ENCODE measurements around the gene GOLGA7B. TPM values are rescaled to one million over a fixed set of nuclear protein-coding genes. Genes with fewer than 3 reads are reported as not detected.

Gene GOLGA7B
- total and polyA plus RNA-seq, 9 of the 15 experiments (the other 6 are each of a cell fraction or from before 2014, with no cell fraction given): 0.03 to 0.07 (median 0.04) TPM; not detected in 3

- TF ChIP-seq, protein P1, sequence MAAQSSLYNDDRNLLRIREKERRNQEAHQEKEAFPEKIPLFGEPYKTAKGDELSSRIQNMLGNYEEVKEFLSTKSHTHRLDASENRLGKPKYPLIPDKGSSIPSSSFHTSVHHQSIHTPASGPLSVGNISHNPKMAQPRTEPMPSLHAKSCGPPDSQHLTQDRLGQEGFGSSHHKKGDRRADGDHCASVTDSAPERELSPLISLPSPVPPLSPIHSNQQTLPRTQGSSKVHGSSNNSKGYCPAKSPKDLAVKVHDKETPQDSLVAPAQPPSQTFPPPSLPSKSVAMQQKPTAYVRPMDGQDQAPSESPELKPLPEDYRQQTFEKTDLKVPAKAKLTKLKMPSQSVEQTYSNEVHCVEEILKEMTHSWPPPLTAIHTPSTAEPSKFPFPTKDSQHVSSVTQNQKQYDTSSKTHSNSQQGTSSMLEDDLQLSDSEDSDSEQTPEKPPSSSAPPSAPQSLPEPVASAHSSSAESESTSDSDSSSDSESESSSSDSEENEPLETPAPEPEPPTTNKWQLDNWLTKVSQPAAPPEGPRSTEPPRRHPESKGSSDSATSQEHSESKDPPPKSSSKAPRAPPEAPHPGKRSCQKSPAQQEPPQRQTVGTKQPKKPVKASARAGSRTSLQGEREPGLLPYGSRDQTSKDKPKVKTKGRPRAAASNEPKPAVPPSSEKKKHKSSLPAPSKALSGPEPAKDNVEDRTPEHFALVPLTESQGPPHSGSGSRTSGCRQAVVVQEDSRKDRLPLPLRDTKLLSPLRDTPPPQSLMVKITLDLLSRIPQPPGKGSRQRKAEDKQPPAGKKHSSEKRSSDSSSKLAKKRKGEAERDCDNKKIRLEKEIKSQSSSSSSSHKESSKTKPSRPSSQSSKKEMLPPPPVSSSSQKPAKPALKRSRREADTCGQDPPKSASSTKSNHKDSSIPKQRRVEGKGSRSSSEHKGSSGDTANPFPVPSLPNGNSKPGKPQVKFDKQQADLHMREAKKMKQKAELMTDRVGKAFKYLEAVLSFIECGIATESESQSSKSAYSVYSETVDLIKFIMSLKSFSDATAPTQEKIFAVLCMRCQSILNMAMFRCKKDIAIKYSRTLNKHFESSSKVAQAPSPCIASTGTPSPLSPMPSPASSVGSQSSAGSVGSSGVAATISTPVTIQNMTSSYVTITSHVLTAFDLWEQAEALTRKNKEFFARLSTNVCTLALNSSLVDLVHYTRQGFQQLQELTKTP (IDR thresholded peaks at IDR 0.05; ENCODE audit: low read depth in 1 of 2, partially characterized antibody in 2 of 2): no peak
- TF ChIP-seq PURB (CRISPR knock-in tag; IDR thresholded peaks at IDR 0.05; ENCODE audit: low read depth) (no peak), ATF7 (IDR thresholded peaks at IDR 0.05) (no peak), ZNF165 (CRISPR knock-in tag; IDR thresholded peaks at IDR 0.05; ENCODE audit: borderline replicate concordance) (no peak), TOE1 (IDR thresholded peaks at IDR 0.05; ENCODE audit: borderline replicate concordance) (no peak), TOE1 (CRISPR knock-in tag; IDR thresholded peaks at IDR 0.05; ENCODE audit: borderline replicate concordance, low read depth) (no peak), SMAD4 (CRISPR knock-in tag; conservative IDR thresholded peaks at IDR 0.05) (0 out of 2 replicates have a peak, but pooled peaks have one; percentile 20), FOXK2 (conservative IDR thresholded peaks at IDR 0.05 in 1 of 2, IDR thresholded peaks at IDR 0.05 in 1 of 2; ENCODE audit: low read depth in 2 of 2) (no peak), CREB3 (tag; conservative IDR thresholded peaks at IDR 0.05; ENCODE audit: low read depth) (peak; percentile 86), SOX6 (IDR thresholded peaks at IDR 0.05) (no peak), TAL1 (IDR thresholded peaks at IDR 0.05) (no peak), ZNF766 (CRISPR knock-in tag; conservative IDR thresholded peaks at IDR 0.05) (peak; percentile 72), HDAC8 (tag; IDR thresholded peaks at IDR 0.05) (0 out of 2 replicates have a peak, but pooled peaks have one; percentile 21), ZKSCAN8 (CRISPR knock-in tag; IDR thresholded peaks at IDR 0.05) (peak; percentile 54; the same call in 1 of the 2 replicates), ILK (tag; IDR thresholded peaks at IDR 0.05; ENCODE audit: borderline replicate concordance, low read depth) (peak; percentile 45; the same call in 1 of the 2 replicates), CBX3 (IDR thresholded peaks at IDR 0.05; ENCODE audit: borderline replicate concordance in 1 of 2, low read length in 2 of 2) (peak in 1 of 2 experiments; percentile 63; a peak in 1 of 3 replicates), YY1 (IDR thresholded peaks at IDR 0.05; ENCODE audit: borderline replicate concordance in 1 of 3, control insufficient read depth in 1 of 3, extremely low read depth in 1 of 3, insufficient read depth in 3 of 3, insufficient read length in 1 of 3, insufficient replicate concordance in 2 of 3, low read depth in 1 of 3, low read length in 2 of 3) (peak; percentile 85 to 97 (median 93)), MYC (IDR thresholded peaks at IDR 0.05; ENCODE audit: low read depth, low read length) (0 out of 2 replicates have a peak, but pooled peaks have one; percentile 17), MYC (CRISPR knock-in tag; IDR thresholded peaks at IDR 0.05; ENCODE audit: borderline replicate concordance, low read depth) (no peak)
- TF ChIP-seq, protein P2, sequence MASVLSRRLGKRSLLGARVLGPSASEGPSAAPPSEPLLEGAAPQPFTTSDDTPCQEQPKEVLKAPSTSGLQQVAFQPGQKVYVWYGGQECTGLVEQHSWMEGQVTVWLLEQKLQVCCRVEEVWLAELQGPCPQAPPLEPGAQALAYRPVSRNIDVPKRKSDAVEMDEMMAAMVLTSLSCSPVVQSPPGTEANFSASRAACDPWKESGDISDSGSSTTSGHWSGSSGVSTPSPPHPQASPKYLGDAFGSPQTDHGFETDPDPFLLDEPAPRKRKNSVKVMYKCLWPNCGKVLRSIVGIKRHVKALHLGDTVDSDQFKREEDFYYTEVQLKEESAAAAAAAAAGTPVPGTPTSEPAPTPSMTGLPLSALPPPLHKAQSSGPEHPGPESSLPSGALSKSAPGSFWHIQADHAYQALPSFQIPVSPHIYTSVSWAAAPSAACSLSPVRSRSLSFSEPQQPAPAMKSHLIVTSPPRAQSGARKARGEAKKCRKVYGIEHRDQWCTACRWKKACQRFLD (CRISPR knock-in tag; IDR thresholded peaks at IDR 0.05): peak; percentile 83
Measured at GRCh38 chr10:97879241-97879640, 29.6 kb downstream of the GOLGA7B start (continued).

Measured in K562 (cell line).